Measurements from ENCODE around the gene TSPAN14. TPM values are rescaled to one million over a fixed set of nuclear protein-coding genes. Genes with fewer than 3 reads are reported as not detected.

The TSPAN14 gene
- total and polyA plus RNA-seq, 2 of the 13 experiments (the other 11 are each of a cell fraction or from before 2014, with no cell fraction given) = 24.1 to 80.6 TPM

GRCh38 chr10:80406204-80406603 is 47.9 kb upstream of the TSPAN14 start (continued):
- no peak for TF ChIP-seq NPAS2 (CRISPR knock-in tag; IDR thresholded peaks at IDR 0.05; ENCODE audit: borderline replicate concordance)
- no peak for TF ChIP-seq KDM5A (IDR thresholded peaks at IDR 0.05; ENCODE audit: borderline replicate concordance, low read length)
- no peak for TF ChIP-seq FOXA3 (CRISPR knock-in tag; IDR thresholded peaks at IDR 0.05)
- TF ChIP-seq SOX6 (IDR thresholded peaks at IDR 0.05) = no peak
- TF ChIP-seq SOX6 (CRISPR knock-in tag; IDR thresholded peaks at IDR 0.05) = no peak
- TF ChIP-seq HCFC1 (IDR thresholded peaks at IDR 0.05; ENCODE audit: low read depth, low read length) = no peak
- TF ChIP-seq POLR2G (IDR thresholded peaks at IDR 0.05; ENCODE audit: low read depth, low read length) = no peak
- TF ChIP-seq SMAD1 (CRISPR knock-in tag; IDR thresholded peaks at IDR 0.05; ENCODE audit: borderline replicate concordance, low read depth) = no peak
- TF ChIP-seq ZFP36L1 (CRISPR knock-in tag; IDR thresholded peaks at IDR 0.05) = no peak
- no peak for TF ChIP-seq POGZ (CRISPR knock-in tag; IDR thresholded peaks at IDR 0.05)
- no peak for TF ChIP-seq RAD51 (IDR thresholded peaks at IDR 0.05; ENCODE audit: borderline replicate concordance)
- no peak for TF ChIP-seq ISX (CRISPR knock-in tag; conservative IDR thresholded peaks at IDR 0.05)

GRCh38 chr10:80407812-80408241 is 46.3 kb upstream of the TSPAN14 start:
- TSS peak; percentile 97 for BruUV-seq (replicated peaks)
- peak; percentile 72 for ATAC-seq
- Histone ChIP-seq H3K4me1 (ENCODE audit: insufficient read depth, low read length) (peaks cover 61% of the 10 kb centered on the region), H3K79me2 (ENCODE audit: insufficient read depth, low read length) (peaks cover 47% of the 10 kb centered on the region), H3K4me3 (replicated peaks in 1 of 3; ENCODE audit: insufficient read depth in 1 of 3, low read depth in 2 of 3, low read length in 3 of 3) (peak overlapping the region; percentile 76 to 86 (median 78)), H3K9me3 (ENCODE audit: low read length) (no peaks in the 10 kb centered on the region), H2AFZ (ENCODE audit: low read length) (no peak overlapping the region), H3K27me3 (ENCODE audit: control insufficient read depth in 1 of 2, insufficient read depth in 2 of 2, low read length in 2 of 2) (no peaks in the 10 kb centered on the region; a peak in 1 of 5 replicates), H3K27ac (ENCODE audit: extremely low read length, insufficient read depth, low read length) (peak overlapping the region; percentile 99), H3K4me2 (ENCODE audit: low read depth, low read length) (peak overlapping the region; percentile 82), H3K9ac (ENCODE audit: insufficient read depth, low read depth, low read length) (peak overlapping the region; percentile 92), H3K36me3 (replicated peaks in 1 of 2; ENCODE audit: control insufficient read depth in 1 of 2, insufficient read depth in 2 of 2, low read length in 2 of 2) (no peaks in the 10 kb centered on the region), H4K20me1 (ENCODE audit: insufficient read depth, low read length) (peaks cover 10% of the 10 kb centered on the region; the same call in 1 of the 2 replicates)
- ChIA-PET POLR2A (interaction anchor here (0.5 to 2.9 kb wide), 32 partner anchors 8 to 1281 kb away, joined by 3 to 39 read pairs (median 4); partner anchors contain the start of genes MAT1A and TSPAN14), CTCF (ENCODE audit: low intra/inter-chr PET ratio, low total read pairs) (no interaction called here)
- peak; percentile 44 for FAIRE-seq
- WGBS (ENCODE audit: low lambda C conversion rate) = 0% methylated on average over 11 of the region's 16 CpGs
- intact Hi-C loops (cut with micrococcal nuclease; ENCODE audit: unreplicated experiment) = loop anchor here (5.0 kb wide), 1 partner anchor 34 kb away; no protein-coding TSS in a partner anchor
- peak; percentile 63 for DNase-seq (ENCODE audit: low spot score)
- in situ Hi-C loops (cut with HindIII; ENCODE audit: extremely low pct_ligation_motif_present, low pct_unique_long_range_greater_than_20kb) = no loop called here
- TF ChIP-seq PAWR (CRISPR knock-in tag; IDR thresholded peaks at IDR 0.05; ENCODE audit: borderline replicate concordance) (no peak), NR2F6 (IDR thresholded peaks at IDR 0.05) (0 out of 2 replicates have a peak, but pooled peaks have one; percentile 11), NR2F6 (CRISPR knock-in tag; IDR thresholded peaks at IDR 0.05) (no peak), ZBTB43 (CRISPR knock-in tag; conservative IDR thresholded peaks at IDR 0.05) (peak; percentile 38; the same call in 1 of the 2 replicates), ZMAT3 (CRISPR knock-in tag; conservative IDR thresholded peaks at IDR 0.05) (peak; percentile 6; the same call in 1 of the 2 replicates), TCF7 (IDR thresholded peaks at IDR 0.05; ENCODE audit: low read depth) (no peak), ZNF101 (CRISPR knock-in tag; IDR thresholded peaks at IDR 0.05; ENCODE audit: borderline replicate concordance, low read depth) (no peak), CBX5 (CRISPR knock-in tag; IDR thresholded peaks at IDR 0.05; ENCODE audit: borderline replicate concordance) (no peak), LBX2 (CRISPR knock-in tag; IDR thresholded peaks at IDR 0.05; ENCODE audit: borderline replicate concordance) (peak; percentile 34; the same call in 1 of the 2 replicates), PAX8 (CRISPR knock-in tag; IDR thresholded peaks at IDR 0.05; ENCODE audit: borderline replicate concordance) (no peak), SAFB2 (CRISPR knock-in tag; IDR thresholded peaks at IDR 0.05; ENCODE audit: borderline replicate concordance, low read depth) (no peak)
